Measurements from ENCODE around the gene IFRD2.
A peak's percentile ranks its signal among the peaks of the same experiment; 100 is the strongest.
"Not testable (repeated sequence)": the region's sequence is repeated elsewhere in the genome, so short reads cannot be mapped to it uniquely, and the experiment has no call there.

Gene IFRD2

GRCh38 chr3:50279255-50280016 lies 12.8 kb downstream of the IFRD2 start:
- DNase-seq: no peak

GRCh38 chr3:50278880-50279224 lies 13.4 kb downstream of the IFRD2 start, which contains the start of gene LSMEM2:
TSS of gene LSMEM2 (plus strand) at chr3:50279087. CDS start at chr3:50279114, 27 bp downstream.
- DNase-seq: no peak

GRCh38 chr3:50278123-50278879 lies 13.9 kb downstream of the IFRD2 start:
- no peak for DNase-seq

- no peak for DNase-seq
Observed at GRCh38 chr3:50276762-50277101, 15.5 kb downstream of the IFRD2 start.

- DNase-seq: peak; percentile 16
Observed at GRCh38 chr3:50275996-50276761, 16.1 kb downstream of the IFRD2 start.

GRCh38 chr3:50275141-50275995 lies 16.9 kb downstream of the IFRD2 start:
- no peak for DNase-seq

- DNase-seq: peak; percentile 79
Observed at GRCh38 chr3:50274371-50275104, 17.7 kb downstream of the IFRD2 start.

- DNase-seq: no peak
Observed at GRCh38 chr3:50273689-50274065, 18.6 kb downstream of the IFRD2 start.

GRCh38 chr3:50272911-50273688 lies 19.1 kb downstream of the IFRD2 start:
- peak; percentile 74 for DNase-seq

GRCh38 chr3:50272538-50272910 lies 19.7 kb downstream of the IFRD2 start:
- DNase-seq: not testable (repeated sequence)

- no peak for DNase-seq
Observed at GRCh38 chr3:50271314-50271936, 20.8 kb downstream of the IFRD2 start.

GRCh38 chr3:50270422-50271224 lies 21.6 kb downstream of the IFRD2 start:
- DNase-seq: no peak

- no peak for DNase-seq
Observed at GRCh38 chr3:50269977-50270413, 22.2 kb downstream of the IFRD2 start.

GRCh38 chr3:50269460-50269859 lies 22.8 kb downstream of the IFRD2 start:
- no peak for DNase-seq

- peak; percentile 14 for DNase-seq
Observed at GRCh38 chr3:50268703-50269451, 23.4 kb downstream of the IFRD2 start, which contains the start of gene SEMA3B. TSS of gene SEMA3B (plus strand) at chr3:50269147. CDS start at chr3:50269241, 94 bp downstream.

- no peak for DNase-seq
Observed at GRCh38 chr3:50268276-50268675, 24.0 kb downstream of the IFRD2 start.

GRCh38 chr3:50267280-50267913 lies 24.8 kb downstream of the IFRD2 start:
- DNase-seq: no peak

- DNase-seq: no peak
Observed at GRCh38 chr3:50266836-50267235, 25.4 kb downstream of the IFRD2 start.
